Measurements from ENCODE around the gene FBXL16.
"Not testable (repeated sequence)": the region's sequence is repeated elsewhere in the genome, so short reads cannot be mapped to it uniquely, and the experiment has no call there.

FBXL16 gene

GRCh38 chr16:708019-708418, 2.4 kb upstream of the FBXL16 start:
- DNase-seq = no peak

- no peak for DNase-seq
These were observed 1.5 kb upstream of the FBXL16 start for GRCh38 chr16:707062-707538.

GRCh38 chr16:706189-707061, 824 bp upstream of the FBXL16 start:
- no peak for DNase-seq

GRCh38 chr16:704552-705380, 835 bp downstream of the FBXL16 start:
- DNase-seq = no peak

- no peak for DNase-seq
These were observed 1.6 kb downstream of the FBXL16 start for GRCh38 chr16:704047-704446.

GRCh38 chr16:703406-703805, 2.2 kb downstream of the FBXL16 start:
- DNase-seq = no peak

GRCh38 chr16:702341-702740, 3.3 kb downstream of the FBXL16 start:
- no peak for DNase-seq

GRCh38 chr16:700684-701584, 4.7 kb downstream of the FBXL16 start:
- DNase-seq = no peak

GRCh38 chr16:698911-699671, 6.5 kb downstream of the FBXL16 start:
- no peak for DNase-seq

GRCh38 chr16:695355-696089, 10.1 kb downstream of the FBXL16 start:
- DNase-seq = peak; percentile 61

GRCh38 chr16:694863-695354, 10.7 kb downstream of the FBXL16 start:
- no peak for DNase-seq

GRCh38 chr16:694187-694862, 11.3 kb downstream of the FBXL16 start:
- no peak for DNase-seq

- no peak for DNase-seq
These were observed 11.8 kb downstream of the FBXL16 start for GRCh38 chr16:693766-694165.

GRCh38 chr16:693364-693763, 12.2 kb downstream of the FBXL16 start:
- no peak for DNase-seq

- DNase-seq = no peak
These were observed 13.1 kb downstream of the FBXL16 start for GRCh38 chr16:692356-693108.

GRCh38 chr16:691242-691641, 14.4 kb downstream of the FBXL16 start:
- DNase-seq = not testable (repeated sequence)

- no peak for DNase-seq
These were observed 16.3 kb downstream of the FBXL16 start for GRCh38 chr16:689175-689897.

GRCh38 chr16:687499-687898, 18.1 kb downstream of the FBXL16 start:
- DNase-seq = no peak

Data from activated CD4-positive, alpha-beta T cell treated with anti-CD3 and anti-CD28 coated beads for 1 hour (primary cell).